WTC11 (cell line): ENCODE data around the gene DOC2A. TPM values are rescaled to one million over a fixed set of nuclear protein-coding genes. Genes with fewer than 3 reads are reported as not detected.
A peak's percentile ranks its signal among the peaks of the same experiment; 100 is the strongest.

Experiments used
- ATAC-seq: fragments of 200-7000 bp; cut with Tn5 transposase; 2 replicates; pipeline ENCODE4 v1.10.0; 2021; ENCODE audit warnings: mild to moderate bottlenecking, moderate library complexity
- CTCF ChIA-PET: fragments of 300-600 bp; sonication (Branson Sonifier 250); formaldehyde crosslinking; loops from one replicate; lab custom pipeline; 2021; ENCODE audit warnings: antibody characterized with exemption; lab: Charles Lee
- POLR2A ChIA-PET: fragments of 350-600 bp; sonication (Branson Sonifier 250); formaldehyde crosslinking; loops from one replicate; lab custom pipeline; 2021; ENCODE audit warnings: antibody characterized with exemption; lab: Charles Lee
- DNase-seq: peaks from one replicate; pipeline ENCODE4 v3.0.0; 2021; ENCODE audit warnings: low spot score
- H3K27ac Mint-ChIP-seq: 2 replicates; pipeline ENCODE4 v1.8.0; 2021; ENCODE audit warnings: mixed read lengths
- H3K27me3 Mint-ChIP-seq: 2 replicates; pipeline ENCODE4 v1.8.0; 2021; ENCODE audit warnings: low read depth, mild to moderate bottlenecking, moderate library complexity, mixed read lengths
- H3K36me3 Mint-ChIP-seq: 2 replicates; pipeline ENCODE4 v1.8.0; 2021; ENCODE audit warnings: mixed read lengths
- H3K4me1 Mint-ChIP-seq: 2 replicates; pipeline ENCODE4 v1.8.0; 2022; ENCODE audit warnings: mixed read lengths
- H3K4me3 Mint-ChIP-seq: 2 replicates; pipeline ENCODE4 v1.8.0; 2021; ENCODE audit warnings: mild to moderate bottlenecking, moderate library complexity, mixed read lengths
- H3K9me3 Mint-ChIP-seq: 2 replicates; pipeline ENCODE4 v1.8.0; 2021; ENCODE audit warnings: mixed read lengths
- ATF1 ChIP-seq: sonication (generic); formaldehyde crosslinking; IDR thresholded peaks from 2 replicates; pipeline ENCODE4 v1.8.1; 2023; ENCODE audit warnings: mild to moderate bottlenecking, moderate library complexity, missing genetic modification reagents
- ETV6 ChIP-seq: sonication (generic); formaldehyde crosslinking; IDR thresholded peaks from 2 replicates; pipeline ENCODE4 v1.8.1; 2022; ENCODE audit warnings: mild to moderate bottlenecking, missing genetic modification reagents
- GABPB1 ChIP-seq: sonication (generic); formaldehyde crosslinking; IDR thresholded peaks from 2 replicates; pipeline ENCODE4 v1.8.1; 2023; ENCODE audit warnings: mild to moderate bottlenecking, missing genetic modification reagents
- GTF2I ChIP-seq: fragments of 250-450 bp; sonication (Bioruptor Pico); conservative IDR thresholded peaks from 2 replicates; pipeline ENCODE4 v1.4.0; 2021; ENCODE audit warnings: mild to moderate bottlenecking
- HMGA2 ChIP-seq: fragments of 250-450 bp; sonication (Bioruptor Pico); IDR thresholded peaks from 2 replicates; pipeline ENCODE4 v1.4.0; 2021; ENCODE audit warnings: mild to moderate bottlenecking, moderate library complexity
- TCF7 ChIP-seq: sonication (generic); formaldehyde crosslinking; IDR thresholded peaks from 2 replicates; pipeline ENCODE4 v1.8.0; 2022; ENCODE audit warnings: mild to moderate bottlenecking, low read depth, missing genetic modification reagents, moderate library complexity
- ZNF138 ChIP-seq: sonication (generic); formaldehyde crosslinking; conservative IDR thresholded peaks from 2 replicates; pipeline ENCODE4 v1.8.1; 2022; ENCODE audit warnings: mild to moderate bottlenecking, moderate library complexity, missing genetic modification reagents
- total RNA-seq: library from RNA; stranded (reverse); gene quantifications from 3 replicates; pipeline ENCODE4 v1.2.3, GENCODE V29; 2021
- TF ChIP-seq, protein P1 (sequence below): fragments of 200-600 bp; IDR thresholded peaks from 2 replicates; pipeline ENCODE4 v1.8.0; 2022; ENCODE audit warnings: antibody characterized with exemption
- TF ChIP-seq, protein P2 (sequence below): sonication (generic); formaldehyde crosslinking; conservative IDR thresholded peaks from 2 replicates; pipeline ENCODE4 v1.8.1; 2023; ENCODE audit warnings: mild to moderate bottlenecking, low read depth, missing genetic modification reagents, moderate library complexity
- TF ChIP-seq, protein P3 (sequence below): sonication (generic); formaldehyde crosslinking; IDR thresholded peaks from 2 replicates; pipeline ENCODE4 v1.8.1; 2022; ENCODE audit warnings: low read depth, missing genetic modification reagents, borderline replicate concordance
- TF ChIP-seq, protein P4 (sequence below): sonication (generic); formaldehyde crosslinking; IDR thresholded peaks from 2 replicates; pipeline ENCODE4 v1.8.1; 2023; ENCODE audit warnings: mild to moderate bottlenecking, moderate library complexity, missing genetic modification reagents
- TF ChIP-seq, protein P5 (sequence below): sonication (generic); formaldehyde crosslinking; conservative IDR thresholded peaks from 2 replicates; pipeline ENCODE4 v1.8.1; 2022; ENCODE audit warnings: mild to moderate bottlenecking, missing genetic modification reagents
- TF ChIP-seq, protein P6 (sequence below): sonication (generic); formaldehyde crosslinking; IDR thresholded peaks from 2 replicates; pipeline ENCODE4 v1.8.1; 2023; ENCODE audit warnings: mild to moderate bottlenecking, missing genetic modification reagents, moderate library complexity

The DOC2A gene
- total RNA-seq, 1 experiment from 2014 or later: 10.8 TPM

DNA sequence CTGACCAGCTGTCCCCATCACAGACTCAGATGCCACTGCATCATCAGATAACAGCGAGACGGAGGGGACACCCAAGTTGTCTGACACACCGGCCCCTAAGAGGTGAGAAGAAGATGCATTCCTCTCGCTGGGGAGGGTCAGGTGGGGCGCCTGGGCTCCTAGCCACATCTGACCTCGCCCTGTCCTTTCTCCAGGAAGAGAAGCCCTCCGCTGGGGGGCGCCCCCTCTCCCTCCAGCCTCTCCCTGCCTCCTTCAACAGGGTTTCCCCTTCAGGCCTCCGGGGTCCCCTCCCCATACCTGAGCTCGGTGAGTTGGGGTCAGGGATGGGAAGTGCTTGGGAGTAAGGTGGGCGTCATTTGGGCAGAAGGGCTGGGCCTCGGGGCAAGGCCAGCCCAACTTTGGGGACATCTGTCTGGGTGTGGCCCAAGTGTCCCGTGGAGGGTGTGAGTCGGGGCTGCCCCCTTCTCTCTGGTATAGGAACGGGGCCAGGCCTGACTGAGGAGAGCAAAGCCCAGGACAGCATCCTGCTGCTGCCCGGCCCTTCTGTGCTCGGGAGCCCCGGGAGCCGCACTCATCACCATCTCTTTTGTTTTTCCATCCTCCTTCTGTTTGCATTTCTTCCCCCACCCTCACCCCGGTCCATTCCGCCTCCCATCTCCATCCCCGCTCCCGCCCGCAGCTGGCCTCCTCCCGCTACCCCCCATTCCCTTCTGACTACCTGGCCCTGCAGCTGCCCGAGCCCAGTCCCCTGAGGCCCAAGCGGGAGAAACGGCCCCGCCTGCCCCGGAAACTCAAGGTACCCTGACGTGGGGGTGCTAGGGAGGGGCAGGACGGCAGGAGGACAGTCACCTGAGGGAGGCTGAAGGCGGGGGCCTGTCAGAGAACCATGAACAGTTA lies 9.8 kb downstream of the DOC2A start:
- no peaks in the 10 kb centered on the region for H3K9me3 Mint-ChIP-seq
- ChIA-PET POLR2A (interaction anchor here (1.3 kb wide), 1 partner anchor 31 kb away, joined by 3 read pairs; the partner anchor contains the start of gene TLCD3B), CTCF (interaction anchor here (0.5 to 1.6 kb wide), 25 partner anchors 9 to 367 kb away, joined by 3 to 23 read pairs (median 4); partner anchors contain the start of genes ASPHD1, DOC2A, KCTD13 and PAGR1)
- ATAC-seq: peak; percentile 31
- no peaks in the 10 kb centered on the region for H3K27me3 Mint-ChIP-seq
- no peak overlapping the region; the same call in 1 of the 2 replicates for H3K27ac Mint-ChIP-seq
- H3K4me3 Mint-ChIP-seq: peak overlapping the region; percentile 24; the same call in 1 of the 2 replicates
- TF ChIP-seq ATF1 (CRISPR knock-in tag): no peak
- TF ChIP-seq, protein P1, sequence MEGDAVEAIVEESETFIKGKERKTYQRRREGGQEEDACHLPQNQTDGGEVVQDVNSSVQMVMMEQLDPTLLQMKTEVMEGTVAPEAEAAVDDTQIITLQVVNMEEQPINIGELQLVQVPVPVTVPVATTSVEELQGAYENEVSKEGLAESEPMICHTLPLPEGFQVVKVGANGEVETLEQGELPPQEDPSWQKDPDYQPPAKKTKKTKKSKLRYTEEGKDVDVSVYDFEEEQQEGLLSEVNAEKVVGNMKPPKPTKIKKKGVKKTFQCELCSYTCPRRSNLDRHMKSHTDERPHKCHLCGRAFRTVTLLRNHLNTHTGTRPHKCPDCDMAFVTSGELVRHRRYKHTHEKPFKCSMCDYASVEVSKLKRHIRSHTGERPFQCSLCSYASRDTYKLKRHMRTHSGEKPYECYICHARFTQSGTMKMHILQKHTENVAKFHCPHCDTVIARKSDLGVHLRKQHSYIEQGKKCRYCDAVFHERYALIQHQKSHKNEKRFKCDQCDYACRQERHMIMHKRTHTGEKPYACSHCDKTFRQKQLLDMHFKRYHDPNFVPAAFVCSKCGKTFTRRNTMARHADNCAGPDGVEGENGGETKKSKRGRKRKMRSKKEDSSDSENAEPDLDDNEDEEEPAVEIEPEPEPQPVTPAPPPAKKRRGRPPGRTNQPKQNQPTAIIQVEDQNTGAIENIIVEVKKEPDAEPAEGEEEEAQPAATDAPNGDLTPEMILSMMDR: 0 out of 2 replicates have a peak, but pooled peaks have one; percentile 33
- TF ChIP-seq, protein P2, sequence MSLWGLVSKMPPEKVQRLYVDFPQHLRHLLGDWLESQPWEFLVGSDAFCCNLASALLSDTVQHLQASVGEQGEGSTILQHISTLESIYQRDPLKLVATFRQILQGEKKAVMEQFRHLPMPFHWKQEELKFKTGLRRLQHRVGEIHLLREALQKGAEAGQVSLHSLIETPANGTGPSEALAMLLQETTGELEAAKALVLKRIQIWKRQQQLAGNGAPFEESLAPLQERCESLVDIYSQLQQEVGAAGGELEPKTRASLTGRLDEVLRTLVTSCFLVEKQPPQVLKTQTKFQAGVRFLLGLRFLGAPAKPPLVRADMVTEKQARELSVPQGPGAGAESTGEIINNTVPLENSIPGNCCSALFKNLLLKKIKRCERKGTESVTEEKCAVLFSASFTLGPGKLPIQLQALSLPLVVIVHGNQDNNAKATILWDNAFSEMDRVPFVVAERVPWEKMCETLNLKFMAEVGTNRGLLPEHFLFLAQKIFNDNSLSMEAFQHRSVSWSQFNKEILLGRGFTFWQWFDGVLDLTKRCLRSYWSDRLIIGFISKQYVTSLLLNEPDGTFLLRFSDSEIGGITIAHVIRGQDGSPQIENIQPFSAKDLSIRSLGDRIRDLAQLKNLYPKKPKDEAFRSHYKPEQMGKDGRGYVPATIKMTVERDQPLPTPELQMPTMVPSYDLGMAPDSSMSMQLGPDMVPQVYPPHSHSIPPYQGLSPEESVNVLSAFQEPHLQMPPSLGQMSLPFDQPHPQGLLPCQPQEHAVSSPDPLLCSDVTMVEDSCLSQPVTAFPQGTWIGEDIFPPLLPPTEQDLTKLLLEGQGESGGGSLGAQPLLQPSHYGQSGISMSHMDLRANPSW (CRISPR knock-in tag): no peak
- TF ChIP-seq, protein P3, sequence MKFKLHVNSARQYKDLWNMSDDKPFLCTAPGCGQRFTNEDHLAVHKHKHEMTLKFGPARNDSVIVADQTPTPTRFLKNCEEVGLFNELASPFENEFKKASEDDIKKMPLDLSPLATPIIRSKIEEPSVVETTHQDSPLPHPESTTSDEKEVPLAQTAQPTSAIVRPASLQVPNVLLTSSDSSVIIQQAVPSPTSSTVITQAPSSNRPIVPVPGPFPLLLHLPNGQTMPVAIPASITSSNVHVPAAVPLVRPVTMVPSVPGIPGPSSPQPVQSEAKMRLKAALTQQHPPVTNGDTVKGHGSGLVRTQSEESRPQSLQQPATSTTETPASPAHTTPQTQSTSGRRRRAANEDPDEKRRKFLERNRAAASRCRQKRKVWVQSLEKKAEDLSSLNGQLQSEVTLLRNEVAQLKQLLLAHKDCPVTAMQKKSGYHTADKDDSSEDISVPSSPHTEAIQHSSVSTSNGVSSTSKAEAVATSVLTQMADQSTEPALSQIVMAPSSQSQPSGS (CRISPR knock-in tag): no peak
- TF ChIP-seq, protein P4, sequence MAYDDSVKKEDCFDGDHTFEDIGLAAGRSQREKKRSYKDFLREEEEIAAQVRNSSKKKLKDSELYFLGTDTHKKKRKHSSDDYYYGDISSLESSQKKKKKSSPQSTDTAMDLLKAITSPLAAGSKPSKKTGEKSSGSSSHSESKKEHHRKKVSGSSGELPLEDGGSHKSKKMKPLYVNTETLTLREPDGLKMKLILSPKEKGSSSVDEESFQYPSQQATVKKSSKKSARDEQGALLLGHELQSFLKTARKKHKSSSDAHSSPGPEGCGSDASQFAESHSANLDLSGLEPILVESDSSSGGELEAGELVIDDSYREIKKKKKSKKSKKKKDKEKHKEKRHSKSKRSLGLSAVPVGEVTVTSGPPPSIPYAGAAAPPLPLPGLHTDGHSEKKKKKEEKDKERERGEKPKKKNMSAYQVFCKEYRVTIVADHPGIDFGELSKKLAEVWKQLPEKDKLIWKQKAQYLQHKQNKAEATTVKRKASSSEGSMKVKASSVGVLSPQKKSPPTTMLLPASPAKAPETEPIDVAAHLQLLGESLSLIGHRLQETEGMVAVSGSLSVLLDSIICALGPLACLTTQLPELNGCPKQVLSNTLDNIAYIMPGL: 0 out of 2 replicates have a peak, but pooled peaks have one; percentile 38
- TF ChIP-seq, protein P5, sequence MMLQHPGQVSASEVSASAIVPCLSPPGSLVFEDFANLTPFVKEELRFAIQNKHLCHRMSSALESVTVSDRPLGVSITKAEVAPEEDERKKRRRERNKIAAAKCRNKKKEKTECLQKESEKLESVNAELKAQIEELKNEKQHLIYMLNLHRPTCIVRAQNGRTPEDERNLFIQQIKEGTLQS: no peak
- DNase-seq: peak; percentile 77
- H3K4me1 Mint-ChIP-seq: peaks cover 17% of the 10 kb centered on the region
- H3K36me3 Mint-ChIP-seq: peaks cover 18% of the 10 kb centered on the region

DNA sequence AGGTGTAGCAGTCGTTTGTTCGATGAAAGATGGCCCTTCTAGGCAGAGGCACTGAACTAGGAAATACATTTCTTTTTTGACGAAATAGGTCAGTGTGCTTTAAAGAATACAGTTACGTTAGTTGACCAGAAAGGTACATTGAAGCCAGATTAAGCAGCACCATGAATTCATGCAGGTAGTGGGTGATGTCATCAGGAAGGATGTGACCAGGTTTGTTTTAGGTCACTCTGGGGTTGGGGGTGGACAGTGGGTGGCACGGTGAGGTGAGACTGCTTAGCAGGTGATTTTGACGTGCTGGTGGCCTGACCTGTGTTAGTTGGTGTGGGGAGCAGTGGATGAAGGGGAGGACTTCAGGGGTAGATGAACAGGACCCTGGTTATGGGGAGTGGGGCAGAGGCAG lies 11.2 kb downstream of the DOC2A start:
- Mint-ChIP-seq H3K9me3 (no peaks in the 10 kb centered on the region), H3K36me3 (peaks cover 18% of the 10 kb centered on the region), H3K27ac (peak overlapping the region; percentile 73; the same call in 1 of the 2 replicates), H3K27me3 (no peaks in the 10 kb centered on the region), H3K4me1 (peaks cover 21% of the 10 kb centered on the region), H3K4me3 (no peak overlapping the region)
- ChIA-PET POLR2A (no interaction called here), CTCF (interaction anchor here (0.6 to 1.6 kb wide), 2 partner anchors 93 to 112 kb away, joined by 3 to 4 read pairs; no protein-coding TSS in a partner anchor)
- ATAC-seq (no peak), DNase-seq (no peak)
- TF ChIP-seq ETV6 (CRISPR knock-in tag): no peak
- TF ChIP-seq GABPB1 (CRISPR knock-in tag): no peak
- TF ChIP-seq TCF7 (CRISPR knock-in tag): no peak
- no peak for TF ChIP-seq ZNF138 (CRISPR knock-in tag)
- TF ChIP-seq, protein P6, sequence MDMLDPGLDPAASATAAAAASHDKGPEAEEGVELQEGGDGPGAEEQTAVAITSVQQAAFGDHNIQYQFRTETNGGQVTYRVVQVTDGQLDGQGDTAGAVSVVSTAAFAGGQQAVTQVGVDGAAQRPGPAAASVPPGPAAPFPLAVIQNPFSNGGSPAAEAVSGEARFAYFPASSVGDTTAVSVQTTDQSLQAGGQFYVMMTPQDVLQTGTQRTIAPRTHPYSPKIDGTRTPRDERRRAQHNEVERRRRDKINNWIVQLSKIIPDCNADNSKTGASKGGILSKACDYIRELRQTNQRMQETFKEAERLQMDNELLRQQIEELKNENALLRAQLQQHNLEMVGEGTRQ: no peak
- no peak for TF ChIP-seq GTF2I (CRISPR knock-in tag)
- TF ChIP-seq HMGA2: no peak
